Activated CD4-positive, alpha-beta memory T cell treated with anti-CD3 and anti-CD28 coated beads for 36 hours (primary cell): ENCODE results near the gene DHRS9. TPM values are rescaled to one million over a fixed set of nuclear protein-coding genes. Genes with fewer than 3 reads are reported as not detected.

Source experiments
- CTCF ChIA-PET: fragments of 350-600 bp; sonication (Branson Sonifier 250); formaldehyde crosslinking; loops from one replicate; lab custom pipeline; 2021; ENCODE audit warnings: antibody characterized with exemption, inconsistent platforms; lab: Charles Lee
- POLR2A ChIA-PET: fragments of 350-600 bp; sonication (Branson Sonifier 250); formaldehyde crosslinking; loops from one replicate; lab custom pipeline; 2021; ENCODE audit warnings: antibody characterized with exemption; lab: Charles Lee
- DNase-seq: peaks from one replicate; pipeline ENCODE4 v3.0.0-alpha.2; 2020
- H3K27ac Mint-ChIP-seq: one replicate; pipeline ENCODE4 v1.8.0; 2021; ENCODE audit warnings: mixed read lengths
- H3K27me3 Mint-ChIP-seq: one replicate; pipeline ENCODE4 v1.8.0; 2021; ENCODE audit warnings: mixed read lengths
- H3K36me3 Mint-ChIP-seq: one replicate; pipeline ENCODE4 v1.8.0; 2021; ENCODE audit warnings: mixed read lengths
- H3K4me1 Mint-ChIP-seq: one replicate; pipeline ENCODE4 v1.8.0; 2021; ENCODE audit warnings: low read depth, mixed read lengths
- H3K4me3 Mint-ChIP-seq: one replicate; pipeline ENCODE4 v1.8.0; 2021; ENCODE audit warnings: mild to moderate bottlenecking, mixed read lengths
- H3K9me3 Mint-ChIP-seq: one replicate; pipeline ENCODE4 v1.8.0; 2021; ENCODE audit warnings: mixed read lengths
- intact Hi-C: fragments of 100-400 bp; cut with micrococcal nuclease; formaldehyde crosslinking; loops from one replicate; pipeline ENCODE4 v1.15.1; 2023
- total RNA-seq, 2 experiments: library from RNA; stranded (reverse); gene quantifications; one replicate each; pipeline ENCODE4 v1.2.3, GENCODE V29; 2021

Gene DHRS9
- total RNA-seq = 1 to 10 TPM; 4.9 to 5.4 TPM

DNA sequence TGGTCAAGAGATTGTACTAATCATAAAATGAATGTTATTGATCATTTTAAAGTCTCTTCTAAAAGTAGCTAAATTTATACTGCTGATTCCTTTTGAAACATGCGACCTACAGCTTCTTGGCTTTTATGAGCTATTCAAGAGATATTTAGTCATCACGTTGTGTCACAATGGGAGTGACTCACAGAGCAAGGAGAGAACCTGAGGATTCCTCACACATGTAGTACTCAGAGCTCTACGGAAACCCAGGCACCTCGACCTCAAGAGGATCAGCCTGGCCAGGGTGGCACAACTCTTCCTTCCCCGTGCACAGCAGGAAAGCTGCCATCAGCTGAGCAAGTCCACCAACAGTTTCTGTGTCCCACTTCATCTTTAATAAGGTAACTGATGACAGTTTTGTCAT is at the start of gene DHRS9:
DHRS9 (plus strand) TSS at position 223 of the 400 bp plus-strand sequence. CDS start 12,019 bp downstream, outside the sequence.
- intact Hi-C loops = loop anchor here (1.0 to 2.0 kb wide), 2 partner anchors 31 to 40 kb away; no protein-coding TSS in a partner anchor
- POLR2A ChIA-PET = no interaction called here
- CTCF ChIA-PET = interaction anchor here (0.9 kb wide), 1 partner anchor 63 kb away, joined by 4 read pairs; no protein-coding TSS in a partner anchor

DNA sequence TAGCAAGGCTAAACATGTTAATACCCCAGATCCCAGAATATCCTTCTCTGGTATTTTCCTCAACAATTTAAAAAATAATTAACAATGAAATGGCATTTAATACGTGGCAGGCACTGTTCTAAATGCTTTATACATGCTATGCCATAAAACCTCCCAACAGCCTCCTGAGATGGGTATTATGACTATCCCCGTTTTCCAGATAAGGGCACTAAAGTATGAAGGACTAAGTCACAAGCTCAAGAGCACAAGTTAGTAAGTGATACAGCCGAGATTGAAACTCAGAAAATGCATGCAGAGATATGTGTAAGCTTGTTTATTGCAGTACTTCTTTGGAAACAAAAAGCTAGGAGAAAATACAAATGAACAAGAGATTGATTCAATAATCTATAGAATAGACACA is 46.2 kb upstream of the DHRS9 start:
- H3K4me1 Mint-ChIP-seq = peaks cover 9% of the 10 kb centered on the region
- H3K27ac Mint-ChIP-seq = no peak overlapping the region
- H3K36me3 Mint-ChIP-seq = no peaks in the 10 kb centered on the region
- intact Hi-C loops = no loop called here
- no peaks in the 10 kb centered on the region for H3K27me3 Mint-ChIP-seq
- no peak for DNase-seq
- ChIA-PET CTCF (no interaction called here), POLR2A (no interaction called here)
- H3K9me3 Mint-ChIP-seq = no peaks in the 10 kb centered on the region
- no peak overlapping the region for H3K4me3 Mint-ChIP-seq

More for the DNA sequence above, at the start of gene DHRS9:
- Mint-ChIP-seq H3K27ac (no peak within 1 kb of the TSS), H3K36me3 (peaks cover 3% of the 10 kb centered on the region), H3K27me3 (peaks cover 2% of the 10 kb centered on the region), H3K9me3 (no peaks in the 10 kb centered on the region), H3K4me1 (peaks cover 36% of the 10 kb centered on the region), H3K4me3 (peak within 1 kb of the TSS; percentile 42)
- peak; percentile 68 for DNase-seq

DNA sequence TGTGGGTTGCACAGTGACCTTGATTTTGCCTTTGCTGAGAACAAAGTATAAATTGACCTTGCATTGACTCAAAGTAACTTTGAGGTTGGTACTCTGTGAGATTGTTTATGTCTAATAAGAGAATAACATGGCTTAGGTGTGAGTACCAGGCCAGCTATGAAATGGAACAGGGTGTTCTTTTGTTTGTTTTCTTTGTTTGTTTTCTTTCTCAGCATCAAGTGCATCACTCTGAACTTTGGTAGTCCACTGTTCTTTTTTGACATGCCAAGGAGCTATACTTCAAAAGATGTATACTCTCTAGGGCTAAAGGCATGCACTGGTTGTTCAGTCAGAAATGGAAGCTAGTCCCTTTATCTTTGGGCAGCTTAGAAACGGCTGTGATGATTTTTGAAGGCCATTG is 43.3 kb upstream of the DHRS9 start:
- Mint-ChIP-seq H3K4me3 (no peak overlapping the region), H3K9me3 (no peaks in the 10 kb centered on the region), H3K4me1 (peaks cover 9% of the 10 kb centered on the region), H3K27ac (no peak overlapping the region), H3K36me3 (no peaks in the 10 kb centered on the region), H3K27me3 (no peaks in the 10 kb centered on the region)
- POLR2A ChIA-PET = no interaction called here
- DNase-seq = no peak
- CTCF ChIA-PET = interaction anchor here (1.0 to 1.3 kb wide), 2 partner anchors 105 to 106 kb away, joined by 3 to 4 read pairs; no protein-coding TSS in a partner anchor
- intact Hi-C loops = no loop called here

DNA sequence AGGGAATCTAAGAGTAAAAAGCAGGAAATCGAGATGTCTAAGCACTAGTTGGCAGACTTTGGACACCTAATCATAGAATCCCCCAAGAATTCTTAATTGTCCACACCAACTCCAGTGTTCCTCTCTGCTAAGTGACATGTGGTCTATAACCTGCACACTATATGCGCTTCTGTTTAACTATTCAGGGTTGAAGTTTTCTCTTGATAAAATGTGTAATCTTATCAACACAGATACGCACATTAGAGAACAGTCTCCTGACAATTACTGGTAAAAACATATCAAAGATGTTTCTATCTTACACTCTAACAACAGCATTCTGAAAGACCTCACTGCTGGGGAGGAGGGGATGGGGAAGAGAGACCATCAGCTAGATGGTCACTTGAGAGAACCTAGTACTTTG is 42.1 kb upstream of the DHRS9 start:
- Mint-ChIP-seq H3K9me3 (no peaks in the 10 kb centered on the region), H3K27me3 (no peaks in the 10 kb centered on the region), H3K4me1 (peaks cover 9% of the 10 kb centered on the region), H3K36me3 (no peaks in the 10 kb centered on the region), H3K27ac (no peak overlapping the region), H3K4me3 (no peak overlapping the region)
- CTCF ChIA-PET = no interaction called here
- POLR2A ChIA-PET = no interaction called here
- DNase-seq = no peak
- intact Hi-C loops = no loop called here

DNA sequence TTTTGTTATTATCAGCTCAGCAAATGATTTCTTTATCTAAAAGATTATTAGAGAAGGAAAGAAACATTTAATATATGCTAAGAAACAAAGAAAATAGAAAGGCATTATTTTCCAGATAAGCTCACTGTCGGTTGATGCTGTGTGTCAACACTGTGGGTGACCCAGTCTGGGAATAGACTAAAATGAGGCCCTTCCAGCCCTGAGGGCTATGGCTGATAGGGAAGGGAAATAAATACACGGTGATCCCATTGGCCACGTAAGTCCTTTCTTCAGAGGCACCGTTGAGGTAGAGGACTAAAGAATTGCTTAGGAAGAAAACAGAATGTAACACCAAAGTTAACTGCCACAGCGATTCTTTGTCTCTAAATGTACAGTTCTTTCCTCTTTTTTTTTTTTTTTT is 40.0 kb upstream of the DHRS9 start:
- peaks cover 7% of the 10 kb centered on the region for H3K9me3 Mint-ChIP-seq
- H3K4me1 Mint-ChIP-seq = peaks cover 12% of the 10 kb centered on the region
- intact Hi-C loops = no loop called here
- no peaks in the 10 kb centered on the region for H3K36me3 Mint-ChIP-seq
- ChIA-PET POLR2A (no interaction called here), CTCF (no interaction called here)
- no peak for DNase-seq
- no peak overlapping the region for H3K4me3 Mint-ChIP-seq
- no peak overlapping the region for H3K27ac Mint-ChIP-seq
- H3K27me3 Mint-ChIP-seq = no peaks in the 10 kb centered on the region

DNA sequence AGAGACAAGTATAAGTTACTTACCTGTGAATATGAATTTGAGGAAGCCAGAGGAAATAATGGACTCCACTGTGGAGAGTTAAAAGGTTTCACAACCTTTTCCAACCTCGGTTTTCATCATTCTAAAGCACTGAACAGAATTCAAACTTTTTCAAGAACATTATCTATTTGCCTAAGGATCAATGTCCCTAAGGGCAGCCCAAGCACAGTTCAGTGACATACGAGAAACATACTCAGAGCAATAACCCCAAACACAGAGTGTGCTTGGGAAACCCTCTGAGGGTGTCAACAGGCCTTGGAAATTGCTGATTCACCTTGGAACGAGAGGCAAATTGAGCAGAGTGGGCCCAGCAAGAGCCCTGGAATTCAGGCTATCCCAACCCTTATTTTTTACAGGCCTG is 38.2 kb upstream of the DHRS9 start, which contains the start of gene ABCB11:
ABCB11 (minus strand) TSS at position 123 of the 400 bp plus-strand sequence. CDS start 13,199 bp downstream, outside the sequence.
- no peak for DNase-seq
- CTCF ChIA-PET = no interaction called here
- Mint-ChIP-seq H3K27me3 (no peaks in the 10 kb centered on the region), H3K27ac (no peak within 1 kb of the TSS), H3K9me3 (peaks cover 10% of the 10 kb centered on the region), H3K36me3 (no peaks in the 10 kb centered on the region), H3K4me3 (no peak within 1 kb of the TSS), H3K4me1 (peaks cover 5% of the 10 kb centered on the region)
- intact Hi-C loops = no loop called here
- POLR2A ChIA-PET = no interaction called here

DNA sequence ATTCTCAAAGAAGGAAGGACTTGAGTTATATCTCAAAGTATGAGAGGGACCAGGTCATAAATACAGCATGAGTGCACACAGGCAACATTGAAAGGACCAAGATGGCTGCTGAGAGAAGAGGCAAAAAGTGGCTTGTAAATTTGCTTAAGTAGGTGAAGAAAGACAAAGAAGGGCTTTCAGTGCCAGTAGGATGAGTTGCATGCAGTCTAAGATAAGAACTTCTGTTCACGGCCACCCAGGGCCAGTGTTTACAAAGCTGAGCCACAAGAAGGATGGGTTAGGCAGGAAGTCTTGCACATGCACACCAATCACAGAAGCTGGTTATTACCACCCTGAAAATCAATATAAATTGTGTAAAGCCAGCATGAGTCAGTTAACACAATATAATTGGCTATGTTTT is 35.1 kb upstream of the DHRS9 start:
- DNase-seq = no peak
- H3K4me3 Mint-ChIP-seq = no peak overlapping the region
- H3K27ac Mint-ChIP-seq = no peak overlapping the region
- CTCF ChIA-PET = interaction anchor here (0.8 kb wide), 1 partner anchor 10 kb away, joined by 3 read pairs; no protein-coding TSS in a partner anchor
- intact Hi-C loops = no loop called here
- POLR2A ChIA-PET = no interaction called here
- peaks cover 10% of the 10 kb centered on the region for H3K9me3 Mint-ChIP-seq
- no peaks in the 10 kb centered on the region for H3K27me3 Mint-ChIP-seq
- H3K4me1 Mint-ChIP-seq = peaks cover 9% of the 10 kb centered on the region
- no peaks in the 10 kb centered on the region for H3K36me3 Mint-ChIP-seq

DNA sequence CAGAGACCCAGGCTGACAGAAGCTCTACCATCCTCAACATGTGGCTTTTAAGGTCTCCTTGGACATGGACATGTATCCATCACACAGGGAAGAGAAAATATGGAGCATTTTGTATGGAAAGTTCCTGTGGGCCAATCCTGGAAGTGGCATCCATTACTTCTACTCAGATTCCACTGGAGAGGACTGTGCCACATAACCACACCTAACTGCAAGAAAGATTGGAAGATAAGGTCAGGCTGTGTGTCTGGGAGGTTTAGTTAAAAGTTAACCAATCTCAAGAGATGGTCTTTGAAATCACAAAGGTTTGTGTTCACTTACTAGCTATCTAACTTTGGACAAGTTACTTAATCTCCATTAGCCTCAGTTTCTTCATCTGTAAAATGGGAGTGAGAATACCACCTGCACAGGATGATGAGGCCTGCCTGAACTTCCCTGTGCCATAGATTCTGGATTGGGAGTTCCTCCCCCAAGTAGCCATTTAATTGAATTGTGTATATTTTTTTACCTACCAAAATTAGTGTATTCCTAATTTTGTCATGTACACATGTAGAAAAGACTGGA is 34.3 kb upstream of the DHRS9 start:
- Mint-ChIP-seq H3K27me3 (no peaks in the 10 kb centered on the region), H3K9me3 (peaks cover 10% of the 10 kb centered on the region), H3K4me3 (no peak overlapping the region), H3K4me1 (peaks cover 9% of the 10 kb centered on the region), H3K27ac (no peak overlapping the region), H3K36me3 (no peaks in the 10 kb centered on the region)
- POLR2A ChIA-PET = no interaction called here
- intact Hi-C loops = no loop called here
- no peak for DNase-seq
- CTCF ChIA-PET = interaction anchor here (0.8 kb wide), 2 partner anchors 10 to 74 kb away, joined by 3 read pairs; no protein-coding TSS in a partner anchor

DNA sequence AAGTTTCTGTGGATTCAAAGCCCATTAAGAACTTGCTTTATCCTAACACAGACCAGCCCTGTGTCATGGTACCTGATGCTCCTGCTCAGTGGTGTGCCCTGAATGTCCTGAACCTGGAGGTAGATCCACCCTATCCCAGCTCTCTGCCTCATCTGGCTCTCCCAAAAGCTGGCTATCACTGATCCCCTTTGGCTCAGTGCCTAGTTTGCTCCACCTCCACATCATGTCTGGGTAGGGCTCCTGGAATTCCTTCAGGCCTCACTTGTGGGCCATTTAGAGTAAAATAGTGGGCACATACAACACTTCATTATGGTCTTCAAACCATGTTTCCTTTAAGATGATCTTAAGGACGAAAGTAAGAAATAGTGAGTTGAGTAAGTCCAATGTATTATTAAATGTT is 33.5 kb upstream of the DHRS9 start:
- Mint-ChIP-seq H3K4me1 (peaks cover 9% of the 10 kb centered on the region), H3K27ac (no peak overlapping the region), H3K4me3 (no peak overlapping the region), H3K9me3 (peaks cover 10% of the 10 kb centered on the region), H3K27me3 (no peaks in the 10 kb centered on the region), H3K36me3 (no peaks in the 10 kb centered on the region)
- ChIA-PET CTCF (no interaction called here), POLR2A (no interaction called here)
- DNase-seq = no peak
- intact Hi-C loops = no loop called here

DNA sequence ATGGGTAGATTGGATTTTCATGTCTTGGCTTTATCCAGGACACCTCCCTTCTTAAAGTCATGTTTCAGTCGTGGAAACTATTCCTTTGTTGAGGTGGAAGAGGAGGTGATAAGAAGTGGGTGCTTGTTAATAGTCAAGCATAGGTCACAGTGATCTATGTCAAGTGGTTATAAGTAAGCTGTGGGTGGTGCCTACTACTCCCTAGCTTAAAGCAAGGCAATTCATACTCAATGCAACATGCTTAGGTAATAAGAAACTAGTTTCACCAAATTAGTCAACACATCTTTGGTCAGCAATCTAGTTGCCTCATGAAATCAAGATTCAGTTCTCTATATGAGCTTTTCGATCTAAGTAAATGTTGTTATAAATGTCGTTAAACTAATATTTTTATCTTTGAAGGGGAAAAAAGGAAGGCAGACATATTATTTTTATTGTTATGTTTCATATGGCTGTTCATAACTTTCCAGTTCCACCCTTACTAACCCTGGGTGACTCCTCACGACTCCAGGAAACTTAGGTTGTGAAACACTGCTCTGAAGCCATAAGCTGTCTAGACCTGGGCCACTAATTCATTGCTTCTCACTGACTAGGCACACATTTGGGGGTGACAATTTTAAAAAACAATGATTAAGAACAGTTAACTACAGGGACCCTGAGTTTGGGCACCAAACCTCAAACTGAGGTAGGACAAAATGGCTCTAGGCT is 32.5 kb upstream of the DHRS9 start:
- no peak for DNase-seq
- Mint-ChIP-seq H3K27me3 (no peaks in the 10 kb centered on the region), H3K36me3 (peaks cover 4% of the 10 kb centered on the region), H3K27ac (no peak overlapping the region), H3K4me1 (peaks cover 9% of the 10 kb centered on the region), H3K4me3 (no peak overlapping the region), H3K9me3 (peaks cover 13% of the 10 kb centered on the region)
- ChIA-PET CTCF (interaction anchor here (0.7 kb wide), 1 partner anchor 1881 kb away, joined by 3 read pairs; no protein-coding TSS in a partner anchor), POLR2A (no interaction called here)
- intact Hi-C loops = no loop called here

DNA sequence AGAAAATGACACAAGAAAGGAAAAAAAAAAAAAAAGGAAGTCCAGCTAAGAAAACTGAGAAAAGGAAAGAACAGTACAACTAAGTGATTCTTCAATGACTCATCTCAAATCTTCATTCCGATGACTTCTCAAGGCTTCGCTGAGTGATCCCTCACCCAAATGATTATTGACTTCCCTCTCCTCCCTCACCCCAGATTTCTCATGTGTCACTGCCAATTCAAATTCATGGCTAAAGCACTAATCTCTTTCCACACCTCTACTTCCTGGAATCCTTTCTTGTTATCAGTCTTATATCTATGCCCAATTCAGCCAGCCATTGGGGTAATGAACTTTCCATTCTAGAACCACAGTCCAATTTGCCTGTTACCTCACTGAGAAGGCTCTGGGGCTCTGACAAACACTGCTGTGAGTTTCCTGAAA is 31.0 kb upstream of the DHRS9 start:
- no peak overlapping the region for H3K4me3 Mint-ChIP-seq
- no peak for DNase-seq
- ChIA-PET CTCF (no interaction called here), POLR2A (no interaction called here)
- H3K36me3 Mint-ChIP-seq = peaks cover 15% of the 10 kb centered on the region
- H3K9me3 Mint-ChIP-seq = peaks cover 22% of the 10 kb centered on the region
- H3K4me1 Mint-ChIP-seq = peaks cover 9% of the 10 kb centered on the region
- H3K27me3 Mint-ChIP-seq = no peaks in the 10 kb centered on the region
- intact Hi-C loops = loop anchor here (2.0 kb wide), 1 partner anchor 30 kb away; the partner anchor contains the start of gene DHRS9
- H3K27ac Mint-ChIP-seq = no peak overlapping the region

DNA sequence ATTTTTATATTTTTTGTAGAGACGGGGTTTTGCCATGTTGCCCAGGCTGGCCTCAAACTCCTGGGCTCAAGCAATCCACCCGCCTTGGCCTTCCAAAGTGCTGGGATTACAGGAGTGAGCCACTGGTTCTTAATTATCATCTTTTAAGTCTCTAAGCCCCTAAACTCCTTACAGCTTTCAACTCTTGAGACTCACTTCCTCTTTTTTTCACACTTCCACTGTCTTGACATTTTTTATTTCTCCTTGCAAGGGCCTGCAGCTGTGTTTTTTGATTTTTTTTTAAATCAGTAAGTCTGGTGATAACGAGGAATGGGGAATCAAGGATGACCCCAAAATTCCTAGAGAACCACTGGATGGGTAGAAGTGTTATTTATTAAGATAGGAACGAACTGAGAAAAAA is 29.7 kb upstream of the DHRS9 start:
- intact Hi-C loops = loop anchor here (2.0 kb wide), 1 partner anchor 29 kb away; the partner anchor contains the start of gene DHRS9
- no peak for DNase-seq
- ChIA-PET POLR2A (no interaction called here), CTCF (interaction anchor here (2.0 kb wide), 1 partner anchor 70 kb away, joined by 6 read pairs; no protein-coding TSS in a partner anchor)
- Mint-ChIP-seq H3K4me1 (peaks cover 3% of the 10 kb centered on the region), H3K4me3 (no peak overlapping the region), H3K36me3 (peaks cover 19% of the 10 kb centered on the region), H3K9me3 (peaks cover 25% of the 10 kb centered on the region), H3K27ac (no peak overlapping the region), H3K27me3 (no peaks in the 10 kb centered on the region)
